Glomerular endothelial cell (primary cell): ENCODE data around the gene ABI1. TPM values are rescaled to one million over a fixed set of nuclear protein-coding genes. Genes with fewer than 3 reads are reported as not detected.
"Not testable (repeated sequence)": the region's sequence is repeated elsewhere in the genome, so short reads cannot be mapped to it uniquely, and the experiment has no call there.

Source experiments
- DNase-seq: peaks from one replicate; pipeline ENCODE4 v3.0.0-alpha.2; 2011; ENCODE audit warnings: low read depth, low spot score; ENCODE audit errors: extremely low read depth
- total RNA-seq: library from RNA; depleted of rRNA; stranded (reverse); fragments of >200 nt; gene quantifications from 2 replicates; pipeline ENCODE4 v1.2.3, GENCODE V29; 2015

ABI1 gene
- total RNA-seq, 1 donor from 2014 or later = 50.5 TPM

- DNase-seq = no peak
Measured at GRCh38 chr10:26805567-26806245, 55.1 kb downstream of the ABI1 start.

GRCh38 chr10:26804418-26805393 is 56.1 kb downstream of the ABI1 start:
- DNase-seq = no peak

GRCh38 chr10:26803849-26804248 is 56.9 kb downstream of the ABI1 start:
- DNase-seq = no peak

GRCh38 chr10:26802527-26802926 is 58.2 kb downstream of the ABI1 start:
- DNase-seq = no peak

- DNase-seq = no peak
Measured at GRCh38 chr10:26801831-26802230, 58.9 kb downstream of the ABI1 start.

GRCh38 chr10:26801274-26801673 is 59.5 kb downstream of the ABI1 start:
- DNase-seq = no peak

- DNase-seq = no peak
Measured at GRCh38 chr10:26800468-26800867, 60.3 kb downstream of the ABI1 start.

GRCh38 chr10:26799342-26799741 is 61.4 kb downstream of the ABI1 start:
- no peak for DNase-seq

- DNase-seq = no peak
Measured at GRCh38 chr10:26798298-26798697, 62.5 kb downstream of the ABI1 start.

GRCh38 chr10:26797340-26797739 is 63.4 kb downstream of the ABI1 start:
- no peak for DNase-seq

- DNase-seq = no peak
Measured at GRCh38 chr10:26792758-26793495, 67.8 kb downstream of the ABI1 start.

- no peak for DNase-seq
Measured at GRCh38 chr10:26790221-26790995, 70.3 kb downstream of the ABI1 start.

- DNase-seq = not testable (repeated sequence)
Measured at GRCh38 chr10:26789779-26790178, 71.0 kb downstream of the ABI1 start.

GRCh38 chr10:26787362-26787761 is 73.4 kb downstream of the ABI1 start:
- no peak for DNase-seq

GRCh38 chr10:26781797-26782196 is 79.0 kb downstream of the ABI1 start:
- no peak for DNase-seq

GRCh38 chr10:26780793-26781601 is 79.8 kb downstream of the ABI1 start:
- no peak for DNase-seq

- DNase-seq = no peak
Measured at GRCh38 chr10:26780106-26780792, 80.5 kb downstream of the ABI1 start.

- no peak for DNase-seq
Measured at GRCh38 chr10:26779176-26779860, 81.4 kb downstream of the ABI1 start.
